ENCODE results near the gene FZD1. TPM values are rescaled to one million over a fixed set of nuclear protein-coding genes. Genes with fewer than 3 reads are reported as not detected.

The FZD1 gene
- total RNA-seq, 1 donor from 2014 or later, result 5.1 TPM

DNA sequence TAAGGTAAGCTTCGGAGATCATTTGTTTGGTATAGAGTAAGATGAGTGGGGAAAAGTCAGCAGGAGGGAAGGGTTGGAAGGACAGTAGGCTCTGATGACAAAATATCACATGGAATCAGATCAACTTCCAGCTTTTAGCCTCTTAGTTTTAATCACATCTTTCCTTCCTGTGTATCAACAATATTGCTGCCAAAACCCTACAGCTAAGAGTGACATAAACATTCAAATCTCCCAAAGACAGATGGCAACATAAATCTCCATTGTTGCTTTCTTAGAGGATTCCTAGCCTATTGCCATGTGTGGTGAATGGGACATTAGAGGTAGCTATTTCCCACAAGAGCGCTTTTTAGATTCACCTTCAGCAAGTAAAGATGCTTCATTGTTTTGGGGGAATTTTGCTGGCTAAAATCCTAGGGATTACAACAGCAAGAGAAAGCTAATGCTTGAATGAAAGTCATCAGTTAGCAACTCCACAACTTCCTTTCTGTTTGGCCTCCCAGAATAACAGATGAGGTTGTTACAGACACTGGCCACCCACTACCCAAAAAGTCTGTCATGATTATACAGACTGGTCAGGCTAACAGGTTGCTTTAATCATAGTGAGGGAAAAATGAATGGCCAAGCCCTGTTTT, 35.2 kb upstream of the FZD1 start:
- TF ChIP-seq EZH2phosphoT487 (IDR thresholded peaks at IDR 0.05) (no peak), EZH2 (IDR thresholded peaks at IDR 0.05) (no peak)
- TF ChIP-seq, protein P1, sequence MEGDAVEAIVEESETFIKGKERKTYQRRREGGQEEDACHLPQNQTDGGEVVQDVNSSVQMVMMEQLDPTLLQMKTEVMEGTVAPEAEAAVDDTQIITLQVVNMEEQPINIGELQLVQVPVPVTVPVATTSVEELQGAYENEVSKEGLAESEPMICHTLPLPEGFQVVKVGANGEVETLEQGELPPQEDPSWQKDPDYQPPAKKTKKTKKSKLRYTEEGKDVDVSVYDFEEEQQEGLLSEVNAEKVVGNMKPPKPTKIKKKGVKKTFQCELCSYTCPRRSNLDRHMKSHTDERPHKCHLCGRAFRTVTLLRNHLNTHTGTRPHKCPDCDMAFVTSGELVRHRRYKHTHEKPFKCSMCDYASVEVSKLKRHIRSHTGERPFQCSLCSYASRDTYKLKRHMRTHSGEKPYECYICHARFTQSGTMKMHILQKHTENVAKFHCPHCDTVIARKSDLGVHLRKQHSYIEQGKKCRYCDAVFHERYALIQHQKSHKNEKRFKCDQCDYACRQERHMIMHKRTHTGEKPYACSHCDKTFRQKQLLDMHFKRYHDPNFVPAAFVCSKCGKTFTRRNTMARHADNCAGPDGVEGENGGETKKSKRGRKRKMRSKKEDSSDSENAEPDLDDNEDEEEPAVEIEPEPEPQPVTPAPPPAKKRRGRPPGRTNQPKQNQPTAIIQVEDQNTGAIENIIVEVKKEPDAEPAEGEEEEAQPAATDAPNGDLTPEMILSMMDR (IDR thresholded peaks at IDR 0.05), result no peak
- Histone ChIP-seq H4K20me1 (ENCODE audit: low read depth) (no peaks in the 10 kb centered on the region), H3K27ac (peak overlapping the region; percentile 54), H3K27me3 (no peaks in the 10 kb centered on the region), H3K79me2 (ENCODE audit: low read depth) (no peaks in the 10 kb centered on the region), H2AFZ (replicated peaks) (no peak overlapping the region), H3K4me1 (peaks cover 33% of the 10 kb centered on the region), H3K4me3 (no peak overlapping the region), H3K9me3 (ENCODE audit: low read depth) (no peaks in the 10 kb centered on the region), H3K4me2 (peak overlapping the region; percentile 66), H3K36me3 (no peaks in the 10 kb centered on the region), H3F3A (ENCODE audit: low read depth) (peaks cover 15% of the 10 kb centered on the region), H3K9ac (no peak overlapping the region)
- Mint-ChIP-seq H3K27me3 (ENCODE audit: insufficient read depth, low read depth) (no peaks in the 10 kb centered on the region), H3K27ac (no peak overlapping the region), H3K4me1 (peaks cover 23% of the 10 kb centered on the region), H3K9me3 (peaks cover 10% of the 10 kb centered on the region), H3K4me3 (no peak overlapping the region), H3K36me3 (no peaks in the 10 kb centered on the region)
- DNase-seq (ENCODE audit: low spot score), result peak; percentile 15

GRCh38 chr7:91230100-91230499, 34.1 kb upstream of the FZD1 start:
- TF ChIP-seq EZH2phosphoT487 (IDR thresholded peaks at IDR 0.05) (no peak), EZH2 (IDR thresholded peaks at IDR 0.05) (no peak)
- TF ChIP-seq, protein P1 (IDR thresholded peaks at IDR 0.05), result no peak
- no peaks in the 10 kb centered on the region for H4K20me1 ChIP-seq (ENCODE audit: low read depth)
- no peak overlapping the region for H3K4me3 Mint-ChIP-seq
- DNase-seq (ENCODE audit: low spot score), result no peak
- H3K27ac ChIP-seq, result no peak overlapping the region
- no peak overlapping the region for H3K4me3 ChIP-seq
- H3K79me2 ChIP-seq (ENCODE audit: low read depth), result no peaks in the 10 kb centered on the region
- H3K9me3 ChIP-seq (ENCODE audit: low read depth), result no peaks in the 10 kb centered on the region
- H3K9me3 Mint-ChIP-seq, result peaks cover 6% of the 10 kb centered on the region
- no peaks in the 10 kb centered on the region for H3K27me3 Mint-ChIP-seq (ENCODE audit: insufficient read depth, low read depth)
- H3K36me3 ChIP-seq, result no peaks in the 10 kb centered on the region
- H2AFZ ChIP-seq (replicated peaks), result no peak overlapping the region
- H3K27ac Mint-ChIP-seq, result no peak overlapping the region
- no peak overlapping the region for H3K4me2 ChIP-seq
- H3K9ac ChIP-seq, result no peak overlapping the region
- peaks cover 30% of the 10 kb centered on the region for H3K4me1 Mint-ChIP-seq
- peaks cover 15% of the 10 kb centered on the region for H3F3A ChIP-seq (ENCODE audit: low read depth)
- peaks cover 33% of the 10 kb centered on the region for H3K4me1 ChIP-seq
- H3K27me3 ChIP-seq, result no peaks in the 10 kb centered on the region
- no peaks in the 10 kb centered on the region for H3K36me3 Mint-ChIP-seq

DNA sequence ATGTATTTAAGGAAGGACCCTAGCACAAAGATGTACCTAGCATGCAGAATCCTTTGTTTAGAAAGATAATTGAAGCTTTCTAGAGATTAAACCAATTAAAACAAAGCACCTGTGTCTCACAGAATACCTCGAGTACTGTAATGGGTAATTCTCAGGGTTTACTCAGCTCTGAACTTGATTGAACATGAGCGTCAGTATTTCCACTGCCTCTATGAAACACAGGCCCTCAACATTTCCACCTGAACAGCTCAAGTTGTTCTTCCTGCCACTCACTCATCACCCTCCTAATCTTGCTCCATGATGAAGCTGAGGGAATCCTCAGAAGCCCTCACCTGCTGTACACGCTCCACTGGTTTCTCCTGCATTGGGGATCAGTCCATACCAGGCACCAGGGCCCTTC, 33.7 kb upstream of the FZD1 start:
- Histone ChIP-seq H3K79me2 (ENCODE audit: low read depth) (no peaks in the 10 kb centered on the region), H3F3A (ENCODE audit: low read depth) (peaks cover 15% of the 10 kb centered on the region), H2AFZ (replicated peaks) (no peak overlapping the region), H3K4me3 (no peak overlapping the region), H3K36me3 (no peaks in the 10 kb centered on the region), H3K27me3 (no peaks in the 10 kb centered on the region), H3K27ac (no peak overlapping the region), H3K4me1 (peaks cover 33% of the 10 kb centered on the region), H3K9ac (no peak overlapping the region), H3K4me2 (no peak overlapping the region), H3K9me3 (ENCODE audit: low read depth) (no peaks in the 10 kb centered on the region), H4K20me1 (ENCODE audit: low read depth) (no peaks in the 10 kb centered on the region)
- no peak for DNase-seq (ENCODE audit: low spot score)
- Mint-ChIP-seq H3K27me3 (ENCODE audit: insufficient read depth, low read depth) (no peaks in the 10 kb centered on the region), H3K36me3 (no peaks in the 10 kb centered on the region), H3K4me3 (no peak overlapping the region), H3K27ac (no peak overlapping the region), H3K9me3 (peaks cover 4% of the 10 kb centered on the region), H3K4me1 (peaks cover 30% of the 10 kb centered on the region)
- TF ChIP-seq EZH2phosphoT487 (IDR thresholded peaks at IDR 0.05) (no peak), EZH2 (IDR thresholded peaks at IDR 0.05) (no peak)
- TF ChIP-seq, protein P1 (IDR thresholded peaks at IDR 0.05), result no peak

Measured in neural progenitor cell (in vitro differentiated cells).